ENCODE results near the gene GTF2E1.
A peak's percentile ranks its signal among the peaks of the same experiment; 100 is the strongest.

GTF2E1 gene

DNA sequence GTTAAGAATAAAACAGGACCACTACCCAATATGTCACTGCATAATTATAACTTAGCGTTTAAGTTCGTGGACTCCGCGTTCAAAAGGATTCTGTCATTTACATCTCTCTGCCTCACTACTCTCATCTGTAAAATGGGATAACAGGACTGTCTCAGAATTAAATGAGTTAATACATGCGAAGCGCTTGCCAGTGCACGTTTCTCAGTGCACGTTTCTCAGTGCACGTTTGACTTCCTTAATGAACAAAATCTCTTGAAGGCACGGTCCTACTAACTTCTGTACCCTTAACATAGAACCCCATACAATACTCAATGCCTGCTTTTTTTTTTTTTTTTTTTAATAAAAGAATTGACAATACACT is 727 bp upstream of the GTF2E1 start:
- DNase-seq (ENCODE audit: low read depth): no peak
- peak overlapping the region; percentile 91 for H3K4me3 ChIP-seq (ENCODE audit: control insufficient read depth, low read depth, low read length)
- TF ChIP-seq, protein P1, sequence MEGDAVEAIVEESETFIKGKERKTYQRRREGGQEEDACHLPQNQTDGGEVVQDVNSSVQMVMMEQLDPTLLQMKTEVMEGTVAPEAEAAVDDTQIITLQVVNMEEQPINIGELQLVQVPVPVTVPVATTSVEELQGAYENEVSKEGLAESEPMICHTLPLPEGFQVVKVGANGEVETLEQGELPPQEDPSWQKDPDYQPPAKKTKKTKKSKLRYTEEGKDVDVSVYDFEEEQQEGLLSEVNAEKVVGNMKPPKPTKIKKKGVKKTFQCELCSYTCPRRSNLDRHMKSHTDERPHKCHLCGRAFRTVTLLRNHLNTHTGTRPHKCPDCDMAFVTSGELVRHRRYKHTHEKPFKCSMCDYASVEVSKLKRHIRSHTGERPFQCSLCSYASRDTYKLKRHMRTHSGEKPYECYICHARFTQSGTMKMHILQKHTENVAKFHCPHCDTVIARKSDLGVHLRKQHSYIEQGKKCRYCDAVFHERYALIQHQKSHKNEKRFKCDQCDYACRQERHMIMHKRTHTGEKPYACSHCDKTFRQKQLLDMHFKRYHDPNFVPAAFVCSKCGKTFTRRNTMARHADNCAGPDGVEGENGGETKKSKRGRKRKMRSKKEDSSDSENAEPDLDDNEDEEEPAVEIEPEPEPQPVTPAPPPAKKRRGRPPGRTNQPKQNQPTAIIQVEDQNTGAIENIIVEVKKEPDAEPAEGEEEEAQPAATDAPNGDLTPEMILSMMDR (IDR thresholded peaks at IDR 0.05; ENCODE audit: control insufficient read depth, insufficient read depth, low read depth, low read length, missing control alignments): no peak

DNA sequence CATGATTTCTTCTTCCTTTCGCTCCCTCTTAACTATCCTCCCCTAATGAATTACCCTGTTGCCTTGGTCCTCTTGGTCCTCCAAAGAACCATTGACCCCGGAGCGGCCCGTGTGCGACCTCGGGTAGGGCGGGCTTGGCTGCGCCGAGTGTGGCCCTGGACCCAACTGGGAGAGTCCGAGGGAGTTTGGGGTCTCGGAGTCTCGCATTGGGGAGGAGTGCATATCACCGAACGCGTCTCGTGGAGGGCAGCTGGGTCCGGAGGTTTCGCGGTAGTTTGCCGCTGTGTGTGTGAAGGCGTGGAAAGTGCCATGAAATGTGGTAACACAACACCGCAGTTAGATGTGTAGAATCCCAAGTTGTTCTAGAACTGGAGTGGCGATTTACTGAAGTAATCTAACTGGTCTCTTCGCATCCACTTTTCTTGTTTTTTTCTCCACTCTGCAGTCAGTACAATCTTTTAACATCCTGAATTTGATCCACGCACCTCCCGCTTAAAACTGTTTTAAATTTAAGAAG is 363 bp downstream of the GTF2E1 start:
- DNase-seq (ENCODE audit: low read depth): no peak
- TF ChIP-seq, protein P1 (IDR thresholded peaks at IDR 0.05; ENCODE audit: control insufficient read depth, insufficient read depth, low read depth, low read length, missing control alignments): no peak
- H3K4me3 ChIP-seq (ENCODE audit: control insufficient read depth, low read depth, low read length): peak overlapping the region; percentile 91

DNA sequence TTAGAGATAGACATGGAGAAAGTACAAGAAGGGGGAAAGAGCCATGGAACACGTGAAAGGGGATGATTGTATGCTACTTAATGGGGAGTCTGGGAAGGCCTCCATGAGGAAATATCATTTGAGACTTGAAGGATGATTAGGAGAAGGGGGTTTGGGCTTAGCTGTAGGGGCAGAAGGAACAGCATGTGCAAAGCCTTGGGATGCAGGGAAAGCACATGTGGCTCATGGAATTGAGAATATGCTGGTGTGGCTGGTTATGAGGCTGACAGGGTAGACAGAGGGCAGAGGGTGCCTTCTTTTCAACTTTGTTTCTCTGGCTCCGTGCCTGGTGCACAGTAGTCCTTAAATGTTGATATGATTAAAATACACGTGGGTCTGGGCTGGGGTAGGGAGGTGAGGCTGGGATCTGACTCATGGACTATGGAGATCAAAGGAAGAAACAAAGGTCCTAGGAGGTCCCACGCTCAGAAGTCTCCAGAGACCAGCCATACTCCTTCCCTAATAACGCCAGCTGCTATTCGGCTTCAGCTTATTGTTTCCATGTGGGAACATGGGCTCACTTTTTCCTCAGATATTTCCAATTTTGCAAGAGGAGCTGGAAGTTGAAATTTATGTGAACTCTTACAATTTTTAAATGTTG is 1.1 kb downstream of the GTF2E1 start:
- TF ChIP-seq, protein P1 (IDR thresholded peaks at IDR 0.05; ENCODE audit: control insufficient read depth, insufficient read depth, low read depth, low read length, missing control alignments): no peak
- peak overlapping the region; percentile 91 for H3K4me3 ChIP-seq (ENCODE audit: control insufficient read depth, low read depth, low read length)
- DNase-seq (ENCODE audit: low read depth): no peak

DNA sequence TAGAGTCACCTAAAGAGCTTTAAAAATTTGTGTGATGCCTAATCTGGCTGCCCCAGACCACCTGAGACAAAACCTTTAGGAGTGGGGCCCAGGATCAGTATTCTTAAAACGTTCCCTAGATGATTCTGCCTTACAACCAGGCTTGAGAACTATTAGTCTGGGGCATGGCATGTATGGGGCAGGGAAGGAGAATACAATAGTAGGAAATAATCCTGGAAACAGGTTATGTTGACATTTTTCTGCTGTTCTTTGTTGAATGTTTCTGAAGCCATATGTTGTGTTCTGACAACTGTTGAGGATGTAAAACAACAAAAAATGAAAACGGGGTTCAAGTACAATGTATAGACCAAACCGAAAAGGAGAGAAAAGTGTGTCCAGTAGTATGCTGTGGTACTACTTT is 2.9 kb downstream of the GTF2E1 start:
- TF ChIP-seq, protein P1 (IDR thresholded peaks at IDR 0.05; ENCODE audit: control insufficient read depth, insufficient read depth, low read depth, low read length, missing control alignments): no peak
- no peak overlapping the region for H3K4me3 ChIP-seq (ENCODE audit: control insufficient read depth, low read depth, low read length)
- no peak for DNase-seq (ENCODE audit: low read depth)

DNA sequence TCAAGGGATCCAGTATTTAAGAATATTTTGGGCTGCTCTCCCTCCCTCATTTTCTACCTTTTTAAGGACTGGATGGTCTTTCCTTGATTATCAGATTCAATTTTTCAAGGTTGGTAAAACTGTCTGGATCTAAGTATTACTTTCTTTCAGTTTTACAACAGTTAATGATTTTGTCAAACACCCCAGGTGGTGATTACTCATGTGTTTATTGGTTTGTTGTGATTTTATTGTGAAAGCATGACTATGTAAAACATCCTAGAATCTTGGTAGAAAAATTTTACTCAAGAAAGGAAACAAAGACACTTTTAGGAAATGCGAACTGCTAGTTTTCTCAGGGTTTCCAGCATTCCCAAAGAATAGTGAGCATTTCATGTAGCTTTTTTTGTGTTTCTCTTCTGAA is 7.3 kb downstream of the GTF2E1 start:
- H3K4me3 ChIP-seq (ENCODE audit: control insufficient read depth, low read depth, low read length): no peak overlapping the region
- TF ChIP-seq, protein P1 (IDR thresholded peaks at IDR 0.05; ENCODE audit: control insufficient read depth, insufficient read depth, low read depth, low read length, missing control alignments): no peak
- no peak for DNase-seq (ENCODE audit: low read depth)

DNA sequence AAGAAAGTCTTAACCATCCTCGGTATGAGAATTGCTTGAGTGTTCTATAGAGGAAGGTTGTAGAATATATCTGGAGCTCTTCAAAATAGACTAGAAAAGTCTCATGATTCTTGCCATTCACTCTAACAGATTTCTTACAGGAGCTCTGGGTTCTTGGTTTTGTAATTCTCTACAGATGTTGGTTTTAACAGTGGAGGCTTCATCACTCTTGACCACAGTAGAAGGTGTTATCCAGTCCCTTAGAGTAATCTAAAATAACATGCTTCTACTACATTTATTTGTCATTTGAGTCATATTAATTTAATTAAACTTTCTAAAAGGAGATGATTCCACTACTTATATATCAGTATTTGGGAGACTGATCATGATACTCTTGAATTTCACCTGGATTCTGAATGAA is 9.7 kb downstream of the GTF2E1 start:
- no peak overlapping the region for H3K4me3 ChIP-seq (ENCODE audit: control insufficient read depth, low read depth, low read length)
- TF ChIP-seq, protein P1 (IDR thresholded peaks at IDR 0.05; ENCODE audit: control insufficient read depth, insufficient read depth, low read depth, low read length, missing control alignments): no peak
- DNase-seq (ENCODE audit: low read depth): no peak

Data from AG09309 (cell line).